Measurements from ENCODE around the gene TJP2.
"Not testable (repeated sequence)": the region's sequence is repeated elsewhere in the genome, so short reads cannot be mapped to it uniquely, and the experiment has no call there.

TJP2 gene

GRCh38 chr9:69292078-69292477 lies 118.0 kb downstream of the TJP2 start:
- DNase-seq (ENCODE audit: low read depth in 2 of 2), result no peak

DNA sequence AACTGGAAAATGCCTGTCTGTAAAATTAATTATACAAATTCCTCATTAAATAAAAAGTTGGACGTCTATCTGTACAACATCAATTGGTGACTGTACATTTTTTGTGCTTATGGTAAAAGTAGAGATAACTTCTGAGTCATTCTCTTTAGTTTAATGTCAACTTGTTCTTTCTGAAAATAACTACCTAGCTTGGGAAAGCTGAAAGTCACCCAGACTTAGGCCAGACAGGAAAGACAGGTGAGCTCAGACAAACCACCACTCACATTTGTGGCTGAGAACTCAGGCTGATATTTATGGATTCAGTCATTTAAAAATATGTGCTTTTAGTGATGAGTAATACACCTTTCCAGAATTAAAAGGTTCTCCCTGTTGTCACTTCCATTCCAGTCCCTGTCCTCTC lies 119.1 kb downstream of the TJP2 start:
- DNase-seq (ENCODE audit: low read depth in 2 of 2), result no peak

DNA sequence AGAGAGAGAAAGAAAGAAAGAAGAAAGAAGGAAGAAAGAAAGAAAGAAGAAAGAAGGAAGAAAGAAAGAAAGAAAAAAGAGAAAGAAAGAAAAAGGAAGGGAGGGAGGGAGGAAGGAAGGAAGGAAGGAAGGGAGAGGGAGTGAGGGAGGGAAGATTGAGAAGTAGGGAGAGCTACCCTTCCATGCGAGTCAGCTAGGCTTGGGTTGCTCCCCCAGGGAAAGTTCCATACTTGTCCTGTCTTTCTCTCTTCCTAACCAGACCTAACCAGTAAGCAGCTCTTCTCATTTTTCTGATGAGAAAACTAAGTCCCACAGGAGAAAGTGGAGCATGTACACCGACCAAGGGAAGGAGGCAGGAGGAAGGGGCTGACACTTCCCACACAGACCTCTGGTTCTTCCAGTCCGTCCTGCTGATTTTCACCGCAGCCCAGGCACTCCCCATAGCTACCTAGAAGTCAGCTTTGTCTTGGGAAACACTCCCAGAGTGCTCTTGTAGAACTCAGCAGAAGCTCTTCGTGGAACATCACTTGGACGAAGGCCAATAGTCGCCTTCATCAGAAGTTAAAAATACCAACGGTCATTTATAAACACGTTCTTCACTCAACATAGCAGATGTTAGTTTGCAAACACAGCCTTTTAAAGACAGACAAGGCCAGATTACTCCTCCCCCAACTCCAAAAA lies 121.9 kb downstream of the TJP2 start:
- no peak for DNase-seq (ENCODE audit: low read depth in 2 of 2)

- no peak for DNase-seq (ENCODE audit: low read depth in 2 of 2)
Measured at GRCh38 chr9:69297300-69297980, 123.4 kb downstream of the TJP2 start.

DNA sequence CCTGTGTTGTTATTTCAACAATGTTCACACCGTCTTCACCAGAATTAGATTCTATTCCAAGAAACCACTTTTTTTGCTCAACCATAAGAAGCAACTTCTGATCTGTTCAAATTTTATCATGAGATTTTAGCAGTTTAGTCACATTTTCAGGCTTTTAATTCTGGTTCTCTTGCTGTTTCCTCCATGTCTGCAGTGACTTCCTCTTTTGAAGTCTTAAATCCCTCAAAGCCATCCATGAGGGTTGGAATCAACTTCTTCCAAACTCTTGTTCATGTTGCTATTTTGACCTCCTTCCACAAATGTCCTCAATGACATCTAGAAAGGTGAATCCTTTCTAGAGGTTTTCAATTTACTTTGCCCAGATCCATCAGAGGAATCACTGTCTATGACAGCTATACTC lies 125.2 kb downstream of the TJP2 start:
- no peak for DNase-seq (ENCODE audit: low read depth in 2 of 2)

GRCh38 chr9:69299826-69300225 lies 125.7 kb downstream of the TJP2 start:
- no peak for DNase-seq (ENCODE audit: low read depth in 2 of 2)

DNA sequence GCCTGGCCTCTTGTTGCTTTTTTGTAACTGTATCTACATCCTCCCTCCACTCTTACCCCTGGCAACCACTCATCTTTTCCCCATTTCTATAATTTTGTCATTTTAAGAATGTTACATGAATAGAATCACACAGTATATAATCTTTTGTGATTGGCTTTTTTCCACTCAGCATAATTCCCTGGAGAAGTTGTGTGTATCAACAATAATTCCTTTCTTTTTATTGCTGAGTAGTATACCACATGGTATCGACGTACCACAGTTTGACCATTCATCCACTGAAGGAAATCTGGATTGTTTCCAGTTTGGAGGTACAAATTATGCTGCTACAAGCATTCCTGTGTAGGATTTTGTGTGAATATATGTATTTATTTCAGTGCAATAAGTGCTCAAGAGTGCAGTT lies 129.3 kb downstream of the TJP2 start:
- no peak for DNase-seq (ENCODE audit: low read depth in 2 of 2)

DNA sequence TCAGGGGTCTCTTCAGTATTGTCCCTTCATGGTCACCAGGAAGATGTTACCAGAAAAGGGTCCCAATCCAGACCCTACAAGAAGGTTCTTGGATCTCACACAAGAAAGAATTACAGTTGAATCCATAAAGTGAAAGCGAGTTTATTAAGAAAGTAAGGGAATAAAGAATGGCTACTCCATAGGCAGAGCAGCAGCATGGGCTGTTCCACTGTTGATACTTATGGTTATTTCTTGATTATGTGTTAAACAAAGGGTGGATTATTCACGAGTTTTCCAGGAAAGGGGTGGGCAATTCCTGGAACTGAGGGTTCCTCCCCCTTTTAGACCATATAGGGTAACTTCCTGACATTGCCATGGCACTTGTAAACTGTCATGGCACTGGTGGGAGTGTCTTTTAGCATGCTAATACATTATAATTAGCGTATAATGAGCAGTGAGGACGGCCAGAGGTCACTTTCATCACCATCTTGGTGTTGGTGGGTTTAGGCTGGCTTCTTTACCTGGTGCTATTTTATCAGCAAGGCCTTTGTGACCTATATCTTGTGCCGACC lies 132.9 kb downstream of the TJP2 start:
- DNase-seq (ENCODE audit: low read depth in 2 of 2), result not testable (repeated sequence)

DNA sequence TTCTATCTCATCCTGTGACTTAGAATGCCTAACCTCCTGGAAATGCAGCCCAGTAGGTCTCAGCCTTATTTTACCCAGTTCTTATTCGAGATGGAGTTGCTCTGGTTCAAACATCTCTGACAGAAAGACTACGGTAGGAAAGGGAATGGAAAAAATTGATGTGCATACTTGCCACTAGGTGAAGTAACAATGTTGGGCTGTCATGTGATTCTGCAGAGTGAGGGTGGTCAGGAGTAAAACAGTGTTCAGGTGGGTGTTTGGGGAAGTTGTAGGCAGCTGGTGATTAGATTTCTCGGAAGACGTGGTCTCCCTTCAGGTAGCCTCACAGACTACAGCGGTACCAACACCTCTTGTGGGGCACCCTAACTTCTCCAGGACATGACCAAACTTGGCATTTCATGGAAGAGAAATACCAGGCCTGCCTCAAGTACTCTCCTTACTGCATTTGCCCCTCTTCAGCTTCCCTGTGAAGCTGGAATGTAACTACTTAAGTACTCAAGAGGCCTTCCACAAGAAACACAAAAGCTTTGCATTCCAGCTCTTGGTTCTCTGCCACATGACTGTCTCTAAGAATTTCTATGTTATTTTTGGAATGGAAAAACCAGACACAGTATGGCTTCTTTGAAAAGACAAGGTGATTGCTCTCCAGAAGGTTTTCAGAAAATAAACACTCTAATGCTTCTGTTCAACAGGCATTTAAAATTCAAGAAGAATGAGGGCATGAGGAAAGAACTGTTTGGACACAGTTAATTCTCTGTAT lies 133.5 kb downstream of the TJP2 start:
- no peak for DNase-seq (ENCODE audit: low read depth in 2 of 2)

GRCh38 chr9:69308206-69308931 lies 134.3 kb downstream of the TJP2 start:
- no peak for DNase-seq (ENCODE audit: low read depth in 2 of 2)

DNA sequence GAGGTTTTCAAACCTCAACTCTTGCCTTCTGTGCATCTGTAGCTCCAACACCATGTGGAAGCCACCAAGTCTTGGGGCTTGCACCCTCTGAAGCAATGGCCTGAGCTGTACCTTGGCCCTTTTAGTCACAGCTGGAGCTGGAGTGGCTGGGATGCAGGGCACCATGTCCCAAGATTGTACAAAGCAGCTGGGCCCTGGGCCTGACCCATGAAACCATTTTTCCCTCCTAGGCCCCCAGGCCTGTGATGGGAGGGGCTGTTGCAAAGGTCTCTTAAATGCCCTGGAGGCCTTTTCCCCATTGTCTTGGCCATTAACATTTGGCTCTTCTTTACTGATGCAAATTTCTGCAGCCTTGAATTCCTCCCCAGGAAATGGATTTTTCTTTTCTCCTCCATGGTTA lies 139.1 kb downstream of the TJP2 start:
- no peak for DNase-seq (ENCODE audit: low read depth in 2 of 2)

DNA sequence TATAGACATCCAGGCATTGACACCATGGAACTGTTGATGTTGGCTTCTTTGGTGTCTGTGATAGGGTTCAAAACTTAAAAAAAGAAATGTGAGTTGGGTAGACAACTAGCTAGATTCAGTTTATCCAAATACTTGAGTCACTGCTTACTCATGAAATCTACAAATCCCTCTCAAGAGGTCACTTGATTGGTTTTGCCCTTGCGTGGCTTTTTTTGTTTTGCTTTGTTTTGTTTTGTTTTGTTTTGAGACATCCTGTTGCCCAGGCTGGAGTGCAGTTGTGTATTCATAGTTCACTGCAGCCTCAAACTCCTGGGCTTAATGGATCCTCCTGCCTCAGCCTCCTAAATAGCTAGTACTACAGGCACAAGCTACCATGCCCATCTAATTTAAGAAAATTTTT lies 140.5 kb downstream of the TJP2 start:
- DNase-seq (ENCODE audit: low read depth in 2 of 2), result no peak

- no peak for DNase-seq (ENCODE audit: low read depth in 2 of 2)
Measured at GRCh38 chr9:69317081-69317480, 143.0 kb downstream of the TJP2 start.

- no peak for DNase-seq (ENCODE audit: low read depth in 2 of 2)
Measured at GRCh38 chr9:69317894-69318293, 143.8 kb downstream of the TJP2 start.

GRCh38 chr9:69319324-69320025 lies 145.4 kb downstream of the TJP2 start:
- no peak for DNase-seq (ENCODE audit: low read depth in 2 of 2)

DNA sequence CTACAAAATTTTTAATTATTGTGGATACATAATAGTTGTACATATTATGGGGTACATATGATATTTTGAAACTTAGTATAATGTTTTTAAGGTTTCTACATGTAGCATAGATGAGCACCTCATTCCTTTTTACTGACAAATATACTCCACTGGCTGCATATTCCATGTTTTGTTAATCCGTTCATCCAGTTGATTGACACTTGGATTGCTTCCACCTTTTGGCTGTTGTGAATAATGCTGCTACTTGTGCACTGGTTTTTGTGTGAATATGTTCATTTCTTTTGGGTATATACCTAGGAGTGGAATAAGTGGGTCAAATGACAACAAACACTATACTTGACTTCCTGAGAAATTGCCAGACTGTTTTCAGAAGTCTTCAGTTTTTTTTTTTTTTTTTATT lies 148.2 kb downstream of the TJP2 start:
- no peak for DNase-seq (ENCODE audit: low read depth in 2 of 2)

DNA sequence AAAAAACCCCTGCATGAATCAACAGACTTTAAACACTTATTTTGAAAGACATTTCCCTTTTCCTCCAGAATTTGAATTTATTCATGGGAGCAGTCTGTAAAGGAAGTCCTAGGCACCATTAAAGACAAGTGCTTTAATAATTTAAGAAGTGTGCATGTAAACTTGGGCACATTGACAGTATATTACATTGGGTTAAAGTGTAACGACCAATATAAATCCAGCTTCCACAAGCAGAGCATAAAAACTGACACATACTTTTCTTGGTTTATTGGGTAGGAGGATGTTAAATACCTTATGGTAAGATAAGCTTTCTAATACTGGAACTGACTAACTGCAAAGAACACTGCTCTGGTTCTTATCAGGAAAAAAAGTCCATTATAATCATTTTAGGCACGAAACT lies 149.8 kb downstream of the TJP2 start:
- no peak for DNase-seq (ENCODE audit: low read depth in 2 of 2)
